ENCODE data around the gene TNFRSF18.
"Not testable (repeated sequence)": the region's sequence is repeated elsewhere in the genome, so short reads cannot be mapped to it uniquely, and the experiment has no call there.

Gene TNFRSF18, protein sequence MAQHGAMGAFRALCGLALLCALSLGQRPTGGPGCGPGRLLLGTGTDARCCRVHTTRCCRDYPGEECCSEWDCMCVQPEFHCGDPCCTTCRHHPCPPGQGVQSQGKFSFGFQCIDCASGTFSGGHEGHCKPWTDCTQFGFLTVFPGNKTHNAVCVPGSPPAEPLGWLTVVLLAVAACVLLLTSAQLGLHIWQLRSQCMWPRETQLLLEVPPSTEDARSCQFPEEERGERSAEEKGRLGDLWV

DNA sequence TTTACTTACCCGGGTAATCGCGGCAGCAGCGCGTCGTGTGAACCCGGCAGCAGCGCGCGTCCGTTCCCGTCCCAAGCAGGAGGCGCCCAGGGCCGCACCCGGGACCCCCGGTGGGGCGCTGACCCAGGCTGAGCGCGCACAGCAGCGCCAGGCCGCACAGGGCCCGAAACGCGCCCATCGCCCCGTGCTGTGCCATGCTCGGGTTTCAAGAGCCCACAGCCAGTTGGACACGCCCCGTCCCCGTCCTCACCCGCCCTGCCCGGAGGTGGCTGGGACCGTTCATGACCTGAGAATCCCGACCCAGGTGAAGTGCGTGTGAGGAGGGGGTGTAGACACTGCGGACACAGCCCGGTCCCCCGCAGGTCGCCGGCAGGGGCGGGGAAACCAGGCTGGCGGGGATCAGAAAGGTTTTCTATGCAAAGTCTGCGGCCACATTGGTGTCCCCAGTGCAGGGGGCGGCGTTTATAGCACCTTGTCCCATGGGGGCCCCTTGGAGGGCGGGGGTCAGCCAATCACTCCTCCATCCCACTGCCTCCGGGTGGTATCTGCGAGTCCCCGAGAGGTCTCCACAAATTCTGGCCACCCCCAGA is at the start of gene TNFRSF18:
TNFRSF18 (minus strand) TSS at position 217 of the 590 bp plus-strand sequence; CDS start at position 196, 21 bp downstream.
- in situ Hi-C loops (cut with MboI; ENCODE audit: low sequenced_read_pairs), result no loop called here

DNA sequence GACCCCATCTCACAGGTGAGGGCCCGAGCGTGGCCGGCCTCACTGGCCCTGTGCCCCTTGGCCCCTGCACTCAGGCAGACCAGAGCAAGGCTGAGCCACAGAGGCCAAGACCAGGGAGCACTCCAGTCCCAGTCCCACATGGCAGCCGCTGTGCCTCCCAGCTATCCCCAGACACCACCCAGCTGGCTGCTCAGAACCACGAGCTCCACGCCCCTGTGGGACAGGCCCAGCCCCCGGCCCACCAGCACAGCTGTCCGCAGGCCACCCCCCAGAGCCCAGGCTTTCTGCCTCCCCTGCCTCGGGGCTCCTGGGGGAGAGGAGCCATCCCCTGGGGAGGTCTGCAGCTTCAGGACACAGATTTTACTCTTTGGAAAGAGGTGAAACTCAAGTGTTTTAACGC is 49.2 kb upstream of the TNFRSF18 start:
- in situ Hi-C loops (cut with MboI; ENCODE audit: low sequenced_read_pairs), result no loop called here

DNA sequence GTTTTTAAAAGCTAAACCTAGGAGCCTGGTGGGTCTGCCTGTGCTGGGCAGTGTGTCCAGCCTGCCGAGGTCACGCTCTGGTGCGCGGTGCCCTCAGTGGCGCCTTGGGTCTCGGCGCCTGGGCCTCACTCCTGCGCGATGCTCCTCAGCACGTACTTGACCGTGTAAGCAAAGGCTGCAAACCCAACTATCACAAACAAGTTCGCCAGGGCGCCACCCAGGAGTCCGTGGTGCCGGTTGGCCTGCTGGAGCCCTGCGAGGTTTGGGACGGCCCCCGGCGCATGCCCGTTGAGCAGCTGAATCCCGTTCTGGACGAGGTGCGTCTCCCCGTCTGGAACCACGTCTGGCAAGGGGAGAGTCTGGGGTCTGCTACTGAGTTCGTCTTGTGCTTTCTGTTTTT is 48.7 kb upstream of the TNFRSF18 start:
- in situ Hi-C loops (cut with MboI; ENCODE audit: low sequenced_read_pairs), result no loop called here

DNA sequence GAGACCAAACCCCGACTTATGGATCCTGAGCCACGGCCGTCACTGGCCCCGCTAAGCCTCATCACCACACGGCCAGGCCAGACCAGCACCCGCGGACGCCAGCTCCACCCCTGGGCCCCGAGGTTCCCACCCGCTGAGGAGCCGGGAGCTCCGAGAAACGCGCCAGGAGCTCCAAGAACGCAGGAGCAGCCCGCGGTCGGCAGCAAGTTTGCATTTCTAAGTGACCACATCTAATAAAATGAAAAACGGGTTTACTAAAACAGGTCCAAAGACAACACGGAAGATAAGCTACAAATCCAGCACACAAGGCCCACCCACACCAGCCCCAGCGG is 48.2 kb upstream of the TNFRSF18 start:
- in situ Hi-C loops (cut with MboI; ENCODE audit: low sequenced_read_pairs), result no loop called here

DNA sequence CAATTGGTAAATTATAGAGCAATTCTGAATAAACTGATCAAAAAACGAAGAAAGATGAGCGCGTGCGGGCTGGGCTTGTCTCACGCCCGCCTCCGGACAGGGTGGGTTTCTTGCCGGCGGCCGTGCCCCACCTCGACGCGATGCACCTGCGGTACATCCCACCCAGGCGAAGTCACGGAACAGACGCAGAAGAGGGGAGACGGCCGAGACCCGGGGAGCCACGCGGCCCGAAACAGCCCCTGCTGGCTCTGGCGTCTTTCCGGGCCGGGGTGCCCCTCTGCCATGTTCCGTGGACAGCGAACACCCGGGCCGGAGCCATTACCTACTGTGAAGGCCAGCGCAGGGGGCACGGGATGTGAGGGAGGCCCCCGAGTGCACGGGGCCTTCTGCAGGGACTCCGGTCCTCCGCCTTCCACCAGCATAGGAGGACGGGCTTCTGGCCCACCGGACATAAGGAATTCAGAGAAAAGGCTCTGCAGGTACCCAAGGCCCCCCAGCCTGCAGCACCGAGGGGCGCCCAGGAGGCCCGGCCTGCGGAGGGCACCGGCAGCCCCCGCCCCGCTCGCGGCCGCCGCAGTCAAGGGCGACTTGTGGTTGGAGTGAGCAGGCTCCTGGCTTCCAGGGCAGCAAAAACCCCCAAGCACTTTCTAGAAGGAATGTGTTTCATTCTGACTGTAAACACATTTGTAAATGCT is 47.7 kb upstream of the TNFRSF18 start:
- in situ Hi-C loops (cut with MboI; ENCODE audit: low sequenced_read_pairs), result no loop called here

DNA sequence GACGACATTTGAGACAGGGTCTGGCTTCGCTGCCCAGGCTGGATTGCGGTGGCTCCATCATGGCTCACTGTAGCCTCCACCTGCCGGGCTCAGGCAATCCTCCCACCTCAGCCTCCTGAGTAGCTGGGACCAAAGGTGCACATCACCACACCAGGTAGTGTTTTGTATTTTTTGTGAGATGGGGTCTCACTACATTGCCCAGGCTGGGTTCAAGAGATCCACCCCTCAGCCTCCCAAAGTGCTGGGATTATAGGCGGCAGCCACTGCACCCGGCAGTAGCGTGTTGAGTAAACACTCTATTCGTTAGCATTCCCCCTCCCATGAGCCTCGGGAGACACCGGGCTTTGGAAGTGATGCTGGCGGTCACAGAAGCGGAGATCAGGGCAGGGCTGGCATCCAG is 46.9 kb upstream of the TNFRSF18 start:
- in situ Hi-C loops (cut with MboI; ENCODE audit: low sequenced_read_pairs), result no loop called here

DNA sequence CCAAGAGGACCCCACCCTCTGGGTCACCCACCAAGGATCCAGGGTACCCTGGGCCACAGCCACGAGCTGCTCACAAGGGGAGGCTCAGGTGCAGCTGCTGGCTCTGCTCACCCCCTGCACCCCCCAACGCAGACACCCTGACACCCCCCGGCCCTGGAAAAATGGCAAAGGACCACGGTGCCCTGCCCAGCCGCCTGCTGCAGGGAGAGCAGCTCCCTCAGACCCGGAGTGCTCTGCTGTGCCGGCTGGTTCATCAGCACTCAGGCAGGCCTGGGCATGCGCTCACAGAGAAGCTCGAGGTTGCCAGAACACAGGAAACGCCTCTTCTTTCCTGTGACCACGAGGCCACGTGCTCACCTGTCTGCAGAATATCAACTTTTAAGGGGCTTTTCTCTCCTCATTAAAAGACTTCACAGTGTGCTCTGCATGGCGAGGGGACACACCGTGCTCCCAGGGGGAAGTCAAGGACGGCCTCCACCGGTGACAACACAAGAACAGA is 44.4 kb upstream of the TNFRSF18 start:
- in situ Hi-C loops (cut with MboI; ENCODE audit: low sequenced_read_pairs), result no loop called here

DNA sequence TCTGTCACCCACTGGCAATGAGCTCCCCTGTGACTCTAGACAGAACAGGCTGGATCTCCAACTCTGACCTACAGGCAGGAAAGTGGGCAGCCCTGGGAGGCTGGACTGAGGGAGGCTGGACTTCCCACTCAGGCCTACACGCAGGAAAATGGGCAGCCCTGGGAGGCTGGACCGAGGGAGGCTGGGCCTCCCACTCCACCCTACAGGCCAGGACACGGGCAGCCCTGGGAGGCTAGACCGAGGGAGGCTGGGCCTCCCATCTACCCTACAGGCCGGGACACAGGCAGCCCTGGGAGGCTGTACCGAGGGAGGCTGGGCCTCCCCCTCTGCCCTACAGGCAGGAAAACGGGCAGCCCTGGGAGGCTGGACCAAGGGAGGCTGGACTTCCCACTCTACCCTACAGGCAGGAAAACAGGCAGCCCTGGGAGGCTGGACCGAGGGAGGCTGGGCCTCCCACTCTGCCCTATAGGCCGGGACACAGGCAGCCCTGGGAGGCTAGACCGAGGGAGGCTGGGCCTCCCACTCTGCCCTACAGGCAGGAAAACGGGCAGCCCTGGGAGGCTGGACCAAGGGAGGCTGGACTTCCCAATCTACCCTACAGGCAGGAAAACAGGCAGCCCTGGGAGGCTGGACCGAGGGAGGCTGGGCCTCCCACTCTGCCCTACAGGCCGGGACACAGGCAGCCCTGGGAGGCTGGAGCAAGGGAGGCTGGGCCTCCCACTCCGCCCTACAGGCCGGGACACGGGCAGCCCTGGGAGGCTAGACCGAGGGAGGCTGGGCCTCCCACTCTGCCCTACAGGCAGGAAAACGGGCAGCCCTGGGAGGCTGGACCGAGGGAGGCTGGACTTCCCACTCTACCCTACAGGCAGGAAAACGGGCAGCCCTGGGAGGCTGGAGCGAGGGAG is 41.9 kb upstream of the TNFRSF18 start:
- in situ Hi-C loops (cut with MboI; ENCODE audit: low sequenced_read_pairs), result not testable (repeated sequence)

DNA sequence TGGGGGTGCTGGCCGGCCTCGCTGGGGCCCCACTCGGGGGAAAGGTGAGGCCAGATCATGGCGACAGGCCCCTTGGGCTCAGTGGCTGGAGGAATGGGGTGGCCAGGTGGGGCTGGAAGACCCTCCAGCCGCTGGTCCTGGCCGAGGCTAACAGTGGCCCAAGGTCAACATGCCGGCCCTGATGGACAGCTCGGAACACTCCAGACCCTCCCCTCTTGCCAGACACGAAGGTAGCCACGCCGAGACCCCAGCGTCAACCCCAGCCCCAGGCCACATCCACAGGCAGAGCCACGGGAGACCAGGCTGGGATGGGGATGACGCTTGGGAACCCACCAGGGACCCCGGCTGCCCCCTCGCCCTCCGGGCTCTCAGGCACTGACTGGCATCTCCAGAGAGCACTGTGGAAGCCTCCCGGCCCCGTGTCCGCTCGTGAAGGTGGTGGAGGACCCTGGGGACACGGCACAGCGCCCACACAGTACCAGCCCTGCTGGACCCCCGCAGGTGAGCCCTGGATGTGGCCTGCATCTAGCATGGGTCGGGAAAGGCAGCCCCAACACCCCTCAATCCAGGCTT is 41.0 kb upstream of the TNFRSF18 start:
- in situ Hi-C loops (cut with MboI; ENCODE audit: low sequenced_read_pairs), result no loop called here

DNA sequence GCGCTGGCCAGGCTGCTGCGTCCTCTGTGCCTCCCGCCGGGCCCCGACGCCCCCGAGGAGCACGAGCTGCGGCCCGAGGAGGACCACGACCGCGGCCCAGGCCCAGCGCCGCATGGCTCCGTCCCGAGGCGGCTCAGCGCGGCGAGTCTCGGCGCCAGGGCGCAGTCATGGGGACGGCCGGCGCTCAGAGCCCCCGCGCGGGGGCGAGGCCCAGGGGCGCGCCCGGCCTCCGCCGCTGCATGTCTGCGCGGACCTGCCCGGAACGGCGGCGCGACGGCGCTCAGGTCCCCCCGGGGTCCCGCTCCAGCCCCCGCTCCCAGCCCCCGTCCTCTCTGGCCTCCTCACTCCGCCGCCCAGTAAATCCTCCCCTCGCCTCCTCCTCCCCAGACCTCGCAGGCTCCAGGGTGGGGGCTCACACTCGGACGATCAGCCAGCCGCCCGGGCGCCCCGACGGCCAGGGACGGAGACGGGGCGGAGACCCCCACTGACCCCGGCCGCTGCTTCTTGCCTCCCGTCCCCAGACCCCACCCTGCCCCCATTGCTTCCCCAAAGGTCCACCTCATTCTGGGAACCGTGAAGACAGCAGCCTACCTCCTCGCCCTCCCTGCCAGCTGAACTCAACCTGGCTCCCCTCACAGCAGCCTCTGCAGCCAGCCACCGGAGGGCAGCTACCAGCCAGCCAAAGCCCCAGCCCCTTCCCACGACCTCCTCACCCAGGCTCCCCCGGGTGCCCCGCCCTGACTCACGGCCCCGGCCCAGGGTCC is 40.4 kb upstream of the TNFRSF18 start, which contains the start of gene C1QTNF12:
C1QTNF12 (minus strand) TSS at position 146 of the 764 bp plus-strand sequence; CDS start at position 114, 32 bp downstream.
- in situ Hi-C loops (cut with MboI; ENCODE audit: low sequenced_read_pairs), result no loop called here

DNA sequence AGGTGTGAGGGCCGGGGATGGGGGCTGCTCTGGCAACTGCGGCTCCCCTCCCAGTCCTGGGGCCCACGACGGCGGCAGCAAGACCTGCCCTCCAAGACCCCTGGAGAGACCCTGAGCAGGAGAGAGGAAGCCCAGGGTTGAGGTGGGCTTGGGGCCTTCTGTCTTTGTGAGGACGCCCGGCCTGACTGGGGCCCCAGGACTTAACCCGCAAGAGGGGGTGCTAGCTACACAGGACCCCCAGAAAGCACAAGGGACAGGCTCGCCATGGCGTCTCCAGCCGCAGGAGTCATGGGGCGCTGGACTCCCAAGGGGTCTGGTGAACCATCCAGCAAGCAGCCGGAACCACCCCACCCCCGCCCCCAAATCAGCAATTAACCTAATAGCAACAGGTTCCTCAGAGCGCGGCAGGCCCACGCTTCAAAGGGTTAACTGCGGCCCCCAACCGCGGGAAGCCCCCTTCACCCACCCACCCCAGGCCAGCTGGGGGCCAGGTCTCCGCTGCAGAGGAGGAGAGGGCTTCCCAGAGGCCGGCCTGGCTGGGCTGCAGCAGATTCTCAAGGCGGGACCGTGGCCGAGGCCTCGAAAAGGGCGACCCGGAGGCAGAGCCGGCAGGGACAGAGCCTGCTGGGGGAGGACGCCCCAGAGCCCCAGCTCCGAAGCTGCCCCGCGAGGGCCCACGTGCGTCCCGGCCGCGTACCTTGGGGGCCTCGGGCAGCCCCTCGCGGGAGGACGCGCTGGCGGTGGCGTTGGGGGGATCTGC is 39.6 kb upstream of the TNFRSF18 start:
- in situ Hi-C loops (cut with MboI; ENCODE audit: low sequenced_read_pairs), result no loop called here

DNA sequence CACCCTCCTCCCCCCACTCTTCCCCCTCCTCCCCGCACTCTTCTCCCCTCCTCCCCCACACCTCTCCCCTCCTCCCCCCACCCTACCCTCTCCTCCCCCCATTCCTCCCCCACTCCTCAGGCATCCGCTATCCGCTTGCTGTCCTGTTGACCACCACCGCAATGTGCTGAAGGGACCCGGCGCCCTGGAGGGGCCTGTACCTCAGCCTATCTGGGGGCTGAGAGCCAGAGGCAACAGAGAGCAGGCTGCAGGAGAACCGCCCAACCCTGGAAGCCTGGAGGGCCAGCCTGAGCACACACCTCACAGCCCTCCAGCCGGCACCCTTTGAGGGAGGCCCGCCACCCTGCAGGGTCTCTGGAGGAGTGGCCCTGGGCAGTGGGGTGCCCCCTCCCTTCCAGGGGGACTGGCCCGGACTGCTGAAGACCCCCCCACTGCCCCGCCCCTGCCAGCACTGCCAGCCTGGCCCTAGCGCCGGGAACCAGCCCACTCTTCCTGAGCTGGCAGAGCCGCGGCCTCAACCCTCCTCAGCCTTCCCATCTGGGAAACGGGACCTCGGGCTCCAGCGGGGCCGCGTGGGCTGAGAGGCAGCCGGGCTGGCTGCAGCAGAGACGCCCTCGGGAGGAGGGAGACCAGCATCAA is 38.9 kb upstream of the TNFRSF18 start:
- in situ Hi-C loops (cut with MboI; ENCODE audit: low sequenced_read_pairs), result no loop called here

DNA sequence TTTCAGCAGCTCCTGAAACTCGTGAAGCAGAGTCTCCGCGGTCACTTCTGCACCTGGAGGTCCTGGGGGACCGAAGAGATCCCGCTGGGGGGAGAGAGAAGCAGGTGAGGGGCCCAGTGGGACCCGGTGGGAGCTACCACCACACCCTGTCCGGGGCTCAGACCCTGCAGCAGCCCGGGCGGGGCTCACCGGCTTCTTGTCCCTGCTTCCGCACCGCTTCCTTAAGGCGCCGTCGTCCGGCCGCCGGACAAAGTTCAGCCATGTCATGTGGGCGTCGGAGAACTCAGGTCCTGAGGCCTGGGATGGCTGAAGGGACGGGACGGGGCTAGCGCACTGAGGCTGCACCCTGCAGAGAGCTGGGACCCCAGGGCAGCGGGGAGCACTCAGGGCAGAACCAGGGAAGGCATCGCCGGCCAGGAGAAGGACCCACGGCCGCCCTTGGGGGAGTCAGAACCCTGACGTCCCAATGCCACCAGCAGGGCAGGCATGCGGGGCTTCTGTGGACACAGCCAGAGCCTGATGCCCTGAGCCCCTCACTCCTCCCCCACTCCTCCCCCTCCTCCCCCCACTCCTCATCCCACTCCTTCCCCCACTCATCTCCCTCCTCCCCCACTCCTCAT is 37.9 kb upstream of the TNFRSF18 start:
- in situ Hi-C loops (cut with MboI; ENCODE audit: low sequenced_read_pairs), result no loop called here

DNA sequence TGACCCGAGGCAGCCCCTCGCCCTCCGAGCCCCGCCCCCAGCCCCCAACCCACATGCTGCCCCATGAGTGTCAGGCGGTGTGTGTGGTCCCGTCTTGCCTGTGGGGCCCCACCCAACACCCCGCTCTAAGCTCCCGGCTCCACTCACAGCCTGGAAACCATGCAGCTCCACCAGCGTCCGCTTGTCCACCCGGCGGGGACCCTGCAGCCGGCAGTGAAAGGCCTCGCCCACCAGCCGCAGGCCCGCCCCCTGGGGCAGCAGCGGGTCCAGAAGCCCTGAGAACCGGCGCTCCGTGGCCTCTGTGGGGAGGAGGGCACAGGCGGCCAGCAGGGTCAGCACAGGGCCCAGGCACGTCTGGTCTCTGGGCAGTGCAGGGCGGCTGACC is 37.4 kb upstream of the TNFRSF18 start:
- in situ Hi-C loops (cut with MboI; ENCODE audit: low sequenced_read_pairs), result no loop called here

DNA sequence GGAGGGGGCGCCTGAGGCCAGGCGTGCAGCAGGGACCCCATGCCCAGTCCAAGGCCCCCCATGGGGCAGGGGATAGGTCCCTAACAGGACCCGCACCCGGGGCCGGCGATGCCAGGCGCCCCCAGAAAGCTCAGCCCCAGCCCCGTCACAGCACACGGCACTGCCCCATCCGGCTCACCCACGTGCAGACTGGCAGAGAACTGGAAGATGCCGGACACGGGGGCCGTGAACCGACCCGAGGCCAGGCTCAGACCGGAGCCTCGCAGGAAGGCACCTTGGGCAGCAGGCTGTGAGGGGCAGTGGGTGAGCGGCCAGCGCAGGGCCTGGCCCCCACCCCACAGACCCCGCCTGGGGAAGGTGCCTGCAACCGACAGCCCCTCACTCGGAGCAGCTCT is 36.9 kb upstream of the TNFRSF18 start:
- in situ Hi-C loops (cut with MboI; ENCODE audit: low sequenced_read_pairs), result no loop called here

DNA sequence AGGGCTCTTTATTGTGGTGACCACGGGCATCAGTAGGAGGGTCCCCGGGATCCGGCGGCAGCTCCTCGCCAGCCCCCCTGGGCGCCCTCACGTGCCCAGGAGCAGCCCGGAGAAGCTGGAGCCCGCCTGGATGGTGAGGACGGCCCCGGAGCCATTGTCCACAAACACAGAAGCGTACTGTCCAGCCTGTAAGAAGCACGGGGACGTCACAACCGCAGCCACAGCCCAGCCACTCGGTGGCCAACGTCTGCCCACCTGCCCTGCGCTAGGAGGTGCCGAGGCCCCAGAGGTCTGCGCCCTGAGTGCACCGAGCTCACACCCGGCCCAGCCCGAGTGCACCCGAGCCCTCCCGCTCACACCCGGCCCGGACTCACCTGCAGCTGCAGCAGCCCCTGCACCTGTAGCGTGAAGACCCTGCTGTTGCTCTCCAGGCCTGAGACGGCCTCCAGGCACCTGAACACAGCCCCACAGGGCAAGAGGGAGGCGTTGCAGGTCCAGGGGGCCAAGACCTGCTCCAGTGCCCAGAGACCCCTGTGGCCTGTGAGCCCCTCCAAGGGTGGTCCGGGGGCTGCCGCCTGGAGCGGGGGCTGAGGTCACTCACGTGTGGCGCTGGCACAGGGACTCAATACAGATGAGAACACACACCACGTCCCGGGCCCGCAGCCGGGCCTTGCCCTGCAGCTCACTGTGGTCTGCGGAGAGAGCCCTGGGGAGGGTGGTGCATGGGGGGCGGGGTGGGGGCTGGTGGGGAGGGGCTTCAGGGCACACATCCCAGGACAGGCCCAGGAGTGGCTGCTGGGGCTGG is 36.3 kb upstream of the TNFRSF18 start:
- in situ Hi-C loops (cut with MboI; ENCODE audit: low sequenced_read_pairs), result no loop called here

DNA sequence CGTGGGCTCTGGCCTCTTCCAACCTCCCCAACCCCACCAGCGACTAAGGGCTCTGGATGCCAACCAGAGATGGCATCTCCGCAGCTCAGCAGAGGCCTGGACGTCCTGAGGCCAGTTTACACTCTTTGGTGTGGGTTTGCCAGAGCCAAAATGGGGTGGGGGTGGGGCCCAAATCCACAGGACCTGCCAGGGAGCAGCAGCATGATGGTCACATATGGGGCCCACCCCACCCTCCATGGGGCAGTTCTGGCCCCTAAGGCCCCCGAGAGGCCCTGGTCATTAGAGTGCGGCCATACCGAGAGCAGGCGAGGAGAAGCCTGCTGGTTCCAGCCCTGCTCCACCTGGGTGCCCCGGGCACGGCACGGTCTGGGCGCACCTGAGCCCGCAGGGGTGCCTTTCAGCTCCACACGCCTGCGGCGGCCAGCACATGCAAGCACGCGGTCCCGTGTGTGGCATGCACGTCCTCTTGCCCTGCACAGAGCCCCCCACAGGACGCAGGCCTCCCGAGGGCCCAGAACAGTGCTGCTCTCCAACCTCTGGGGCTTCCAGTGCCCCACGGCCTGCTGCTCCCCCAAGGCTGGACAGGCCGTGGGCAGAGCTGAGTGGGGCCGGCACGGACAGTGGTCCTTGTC is 35.3 kb upstream of the TNFRSF18 start:
- in situ Hi-C loops (cut with MboI; ENCODE audit: low sequenced_read_pairs), result no loop called here

Measured in HL-60/S4 treated with phorbol 12-myristate 13-acetate at 8.2 ng/mL for 4 days and 3 days (cell line).